HepG2 (cell line): ENCODE measurements around the gene DDX1.
"Not testable (repeated sequence)": the region's sequence is repeated elsewhere in the genome, so short reads cannot be mapped to it uniquely, and the experiment has no call there.

ENCODE experiments used
- BHLHE40 ChIP-seq: IDR thresholded peaks from 2 replicates; pipeline ENCODE4 v1.6.1; 2011; ENCODE audit warnings: low read length, improper control_type of control experiment
- CTCF ChIP-seq: sonication (generic); formaldehyde crosslinking; IDR thresholded peaks from 2 replicates; pipeline ENCODE4 v1.5.0; 2020; ENCODE audit warnings: mild to moderate bottlenecking, missing genetic modification reagents, moderate library complexity
- HDAC2 ChIP-seq: sonication (generic); formaldehyde crosslinking; IDR thresholded peaks from 2 replicates; pipeline ENCODE4 v1.4.0; 2020; ENCODE audit warnings: missing genetic modification reagents
- JUN ChIP-seq: sonication (generic); formaldehyde crosslinking; IDR thresholded peaks from 2 replicates; pipeline ENCODE4 v1.4.0; 2020; ENCODE audit warnings: mild to moderate bottlenecking, missing genetic modification reagents
- MAZ ChIP-seq, 2 experiments: sonication (generic) in 1 of 2; formaldehyde crosslinking in 1 of 2; IDR thresholded peaks; 2 replicates each; pipeline versions ENCODE4 v1.5.0 to v1.6.1; 2012 to 2020; ENCODE audit warnings: low read depth in 2 of 2, mild to moderate bottlenecking in 2 of 2, borderline replicate concordance in 1 of 2, improper control_type of control experiment in 1 of 2, low read length in 1 of 2, missing genetic modification reagents in 1 of 2, moderate library complexity in 1 of 2
- POLR2A ChIP-seq, 2 experiments: IDR thresholded peaks; 2 replicates each; pipeline ENCODE4 v1.6.1; 2011; ENCODE audit warnings: low read depth in 2 of 2, low read length in 2 of 2, mild to moderate bottlenecking in 1 of 2, moderate library complexity in 1 of 2; ENCODE audit not compliant: insufficient read depth in 1 of 2
- POLR2AphosphoS5 ChIP-seq: IDR thresholded peaks from 2 replicates; pipeline ENCODE4 v1.6.1; 2012; ENCODE audit warnings: low read depth, low read length
- RFX1 ChIP-seq: fragments of 450-650 bp; IDR thresholded peaks from 2 replicates; pipeline ENCODE4 v1.6.1; 2017
- SMC3 ChIP-seq: IDR thresholded peaks from 2 replicates; pipeline ENCODE4 v1.6.1; 2011; ENCODE audit warnings: low read length, improper control_type of control experiment
- USF2 ChIP-seq, 2 experiments: sonication (generic) in 1 of 2; formaldehyde crosslinking in 1 of 2; IDR thresholded peaks; 2 replicates each; pipeline versions ENCODE4 v1.5.1 to v1.6.1; 2011 to 2020; ENCODE audit warnings: borderline replicate concordance in 1 of 2, low read depth in 1 of 2, low read length in 1 of 2, mild to moderate bottlenecking in 1 of 2, missing genetic modification reagents in 1 of 2, moderate library complexity in 1 of 2
- ZBTB7B ChIP-seq: sonication (generic); formaldehyde crosslinking; IDR thresholded peaks from 2 replicates; pipeline ENCODE4 v1.4.0; 2020; ENCODE audit warnings: missing genetic modification reagents
- ZNF3 ChIP-seq: IDR thresholded peaks from 2 replicates; pipeline ENCODE4 v1.7.0; 2017; ENCODE audit warnings: inconsistent platforms
- ZNF644 ChIP-seq: IDR thresholded peaks from 2 replicates; pipeline ENCODE4 v1.6.1; 2016; ENCODE audit warnings: low read depth

DNA sequence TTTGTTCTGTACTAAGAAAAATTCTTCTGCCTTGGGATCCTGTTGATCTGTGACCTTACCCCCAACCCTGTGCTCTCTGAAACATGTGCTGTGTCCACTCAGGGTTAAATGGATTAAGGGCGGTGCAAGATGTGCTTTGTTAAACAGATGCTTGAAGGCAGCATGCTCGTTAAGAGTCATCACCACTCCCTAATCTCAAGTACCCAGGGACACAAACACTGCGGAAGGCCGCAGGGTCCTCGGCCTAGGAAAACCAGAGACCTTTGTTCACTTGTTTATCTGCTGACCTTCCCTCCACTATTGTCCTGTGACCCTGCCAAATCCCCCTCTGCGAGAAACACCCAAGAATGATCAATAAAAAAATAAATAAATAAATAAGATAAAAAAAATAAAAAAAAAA lies 49.4 kb upstream of the DDX1 start:
- not testable (repeated sequence) for TF ChIP-seq CTCF (CRISPR knock-in tag); ZBTB7B (CRISPR knock-in tag); BHLHE40; POLR2AphosphoS5; MAZ (IDR thresholded peaks at IDR 0.05; ENCODE audit: borderline replicate concordance, low read depth, low read length); MAZ (CRISPR knock-in tag; IDR thresholded peaks at IDR 0.05; ENCODE audit: low read depth); RFX1; SMC3; ZNF644 (CRISPR knock-in tag); USF2 (IDR thresholded peaks at IDR 0.05; ENCODE audit: low read depth, low read length); USF2 (CRISPR knock-in tag; IDR thresholded peaks at IDR 0.05; ENCODE audit: borderline replicate concordance); JUN; POLR2A (IDR thresholded peaks at IDR 0.05; ENCODE audit: insufficient read depth in 1 of 2, low read depth in 2 of 2, low read length in 2 of 2); ZNF3 (CRISPR knock-in tag); HDAC2 (CRISPR knock-in tag)
